ENCODE data around the gene ZMIZ1. TPM values are rescaled to one million over a fixed set of nuclear protein-coding genes. Genes with fewer than 3 reads are reported as not detected.

ZMIZ1 gene
- total RNA-seq, 1 experiment from 2014 or later = 23.5 TPM

GRCh38 chr10:79144351-79145173, 75.8 kb downstream of the ZMIZ1 start:
- H3K4me3 Mint-ChIP-seq (ENCODE audit: low read depth, unreplicated experiment) = no peak overlapping the region
- TF ChIP-seq, protein P1, sequence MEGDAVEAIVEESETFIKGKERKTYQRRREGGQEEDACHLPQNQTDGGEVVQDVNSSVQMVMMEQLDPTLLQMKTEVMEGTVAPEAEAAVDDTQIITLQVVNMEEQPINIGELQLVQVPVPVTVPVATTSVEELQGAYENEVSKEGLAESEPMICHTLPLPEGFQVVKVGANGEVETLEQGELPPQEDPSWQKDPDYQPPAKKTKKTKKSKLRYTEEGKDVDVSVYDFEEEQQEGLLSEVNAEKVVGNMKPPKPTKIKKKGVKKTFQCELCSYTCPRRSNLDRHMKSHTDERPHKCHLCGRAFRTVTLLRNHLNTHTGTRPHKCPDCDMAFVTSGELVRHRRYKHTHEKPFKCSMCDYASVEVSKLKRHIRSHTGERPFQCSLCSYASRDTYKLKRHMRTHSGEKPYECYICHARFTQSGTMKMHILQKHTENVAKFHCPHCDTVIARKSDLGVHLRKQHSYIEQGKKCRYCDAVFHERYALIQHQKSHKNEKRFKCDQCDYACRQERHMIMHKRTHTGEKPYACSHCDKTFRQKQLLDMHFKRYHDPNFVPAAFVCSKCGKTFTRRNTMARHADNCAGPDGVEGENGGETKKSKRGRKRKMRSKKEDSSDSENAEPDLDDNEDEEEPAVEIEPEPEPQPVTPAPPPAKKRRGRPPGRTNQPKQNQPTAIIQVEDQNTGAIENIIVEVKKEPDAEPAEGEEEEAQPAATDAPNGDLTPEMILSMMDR (IDR thresholded peaks at IDR 0.05; ENCODE audit: unreplicated experiment) = no peak
- H3K27ac Mint-ChIP-seq (ENCODE audit: unreplicated experiment) = no peak overlapping the region
- no peaks in the 10 kb centered on the region for H3K27me3 Mint-ChIP-seq (ENCODE audit: unreplicated experiment)
- H3K36me3 Mint-ChIP-seq (ENCODE audit: insufficient read depth, unreplicated experiment) = peaks cover 11% of the 10 kb centered on the region
- intact Hi-C loops (cut with micrococcal nuclease; ENCODE audit: unreplicated experiment) = no loop called here
- no peaks in the 10 kb centered on the region for H3K9me3 Mint-ChIP-seq (ENCODE audit: low read depth, unreplicated experiment)
- BruUV-seq (replicated peaks) = no TSS peak
- no peak for DNase-seq
- CTCF ChIA-PET = no interaction called here
- H3K4me1 Mint-ChIP-seq (ENCODE audit: low read depth, unreplicated experiment) = peaks cover 26% of the 10 kb centered on the region

GRCh38 chr10:79145174-79145483, 76.4 kb downstream of the ZMIZ1 start:
- H3K4me1 Mint-ChIP-seq (ENCODE audit: low read depth, unreplicated experiment) = peaks cover 32% of the 10 kb centered on the region

GRCh38 chr10:79145517-79146470, 77.0 kb downstream of the ZMIZ1 start:
- H3K4me1 Mint-ChIP-seq (ENCODE audit: low read depth, unreplicated experiment) = peaks cover 38% of the 10 kb centered on the region
- no peaks in the 10 kb centered on the region for H3K27me3 Mint-ChIP-seq (ENCODE audit: unreplicated experiment)
- intact Hi-C loops (cut with micrococcal nuclease; ENCODE audit: unreplicated experiment) = no loop called here
- DNase-seq = no peak
- H3K9me3 Mint-ChIP-seq (ENCODE audit: low read depth, unreplicated experiment) = no peaks in the 10 kb centered on the region
- TF ChIP-seq, protein P1 (IDR thresholded peaks at IDR 0.05; ENCODE audit: unreplicated experiment) = no peak
- no peak overlapping the region for H3K4me3 Mint-ChIP-seq (ENCODE audit: low read depth, unreplicated experiment)
- peaks cover 9% of the 10 kb centered on the region for H3K36me3 Mint-ChIP-seq (ENCODE audit: insufficient read depth, unreplicated experiment)
- no TSS peak for BruUV-seq (replicated peaks)
- CTCF ChIA-PET = interaction anchor here (1.3 kb wide), 1 partner anchor 35 kb away, joined by 3 read pairs; no protein-coding TSS in a partner anchor
- no peak overlapping the region for H3K27ac Mint-ChIP-seq (ENCODE audit: unreplicated experiment)

More at GRCh38 chr10:79145174-79145483, 76.4 kb downstream of the ZMIZ1 start:
- CTCF ChIA-PET = no interaction called here
- no TSS peak for BruUV-seq (replicated peaks)
- intact Hi-C loops (cut with micrococcal nuclease; ENCODE audit: unreplicated experiment) = no loop called here
- Mint-ChIP-seq H3K27ac (ENCODE audit: unreplicated experiment) (no peak overlapping the region), H3K36me3 (ENCODE audit: insufficient read depth, unreplicated experiment) (peaks cover 11% of the 10 kb centered on the region), H3K4me3 (ENCODE audit: low read depth, unreplicated experiment) (no peak overlapping the region), H3K9me3 (ENCODE audit: low read depth, unreplicated experiment) (no peaks in the 10 kb centered on the region), H3K27me3 (ENCODE audit: unreplicated experiment) (no peaks in the 10 kb centered on the region)
- no peak for DNase-seq
- TF ChIP-seq, protein P1 (IDR thresholded peaks at IDR 0.05; ENCODE audit: unreplicated experiment) = no peak

GRCh38 chr10:79146611-79147130, 77.9 kb downstream of the ZMIZ1 start:
- BruUV-seq (replicated peaks) = no TSS peak
- peaks cover 47% of the 10 kb centered on the region for H3K4me1 Mint-ChIP-seq (ENCODE audit: low read depth, unreplicated experiment)
- no peak for DNase-seq
- H3K9me3 Mint-ChIP-seq (ENCODE audit: low read depth, unreplicated experiment) = no peaks in the 10 kb centered on the region
- CTCF ChIA-PET = interaction anchor here (0.5 to 1.5 kb wide), 3 partner anchors 14 to 68 kb away, joined by 3 to 5 read pairs (median 3); no protein-coding TSS in a partner anchor
- TF ChIP-seq, protein P1 (IDR thresholded peaks at IDR 0.05; ENCODE audit: unreplicated experiment) = no peak
- peaks cover 13% of the 10 kb centered on the region for H3K36me3 Mint-ChIP-seq (ENCODE audit: insufficient read depth, unreplicated experiment)
- no peak overlapping the region for H3K4me3 Mint-ChIP-seq (ENCODE audit: low read depth, unreplicated experiment)
- H3K27me3 Mint-ChIP-seq (ENCODE audit: unreplicated experiment) = no peaks in the 10 kb centered on the region
- intact Hi-C loops (cut with micrococcal nuclease; ENCODE audit: unreplicated experiment) = no loop called here
- no peak overlapping the region for H3K27ac Mint-ChIP-seq (ENCODE audit: unreplicated experiment)

Measured in Calu3 (cell line).